Amygdala (tissue), 56 donors: ENCODE measurements around the gene PLSCR1.
"Not testable (repeated sequence)": the region's sequence is repeated elsewhere in the genome, so short reads cannot be mapped to it uniquely, and the experiment has no call there.

Experiments used
- DNase-seq, 56 donors: peaks; one replicate each; lab custom pipeline; 2025; lab: John Stamatoyannopoulos, UW

PLSCR1 gene

GRCh38 chr3:146550743-146551510, 6.5 kb upstream of the PLSCR1 start:
- no peak for DNase-seq

GRCh38 chr3:146550070-146550615, 5.7 kb upstream of the PLSCR1 start:
- no peak for DNase-seq

DNA sequence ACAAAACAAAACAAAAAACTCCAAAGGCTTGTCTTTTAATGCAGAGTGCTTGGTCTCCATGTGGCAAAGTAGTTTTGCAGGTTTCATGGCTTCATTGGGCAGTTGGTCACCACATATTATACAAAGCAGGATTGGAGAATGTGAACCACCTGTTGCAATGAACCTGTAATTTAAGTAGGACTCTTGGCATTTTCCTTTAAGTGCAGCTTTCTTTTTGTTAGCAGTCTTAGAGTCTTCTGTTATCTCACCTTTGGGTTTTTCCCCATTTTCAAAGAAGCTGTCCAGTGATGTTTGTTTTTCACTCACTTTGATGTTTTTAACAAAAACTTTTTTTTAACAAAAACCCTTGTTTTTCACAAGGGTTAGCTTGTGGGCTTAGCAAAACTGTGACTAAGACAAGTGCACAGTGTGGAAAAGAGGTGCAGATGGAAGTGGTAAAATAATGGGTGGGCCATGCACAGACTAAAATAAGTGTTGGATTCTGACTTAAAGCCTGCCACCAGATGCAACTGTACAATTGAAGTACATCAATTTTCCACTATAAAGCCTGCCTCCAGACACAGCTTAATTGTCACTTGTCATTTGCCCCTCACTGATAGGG, 2.9 kb upstream of the PLSCR1 start:
- DNase-seq: no peak

DNA sequence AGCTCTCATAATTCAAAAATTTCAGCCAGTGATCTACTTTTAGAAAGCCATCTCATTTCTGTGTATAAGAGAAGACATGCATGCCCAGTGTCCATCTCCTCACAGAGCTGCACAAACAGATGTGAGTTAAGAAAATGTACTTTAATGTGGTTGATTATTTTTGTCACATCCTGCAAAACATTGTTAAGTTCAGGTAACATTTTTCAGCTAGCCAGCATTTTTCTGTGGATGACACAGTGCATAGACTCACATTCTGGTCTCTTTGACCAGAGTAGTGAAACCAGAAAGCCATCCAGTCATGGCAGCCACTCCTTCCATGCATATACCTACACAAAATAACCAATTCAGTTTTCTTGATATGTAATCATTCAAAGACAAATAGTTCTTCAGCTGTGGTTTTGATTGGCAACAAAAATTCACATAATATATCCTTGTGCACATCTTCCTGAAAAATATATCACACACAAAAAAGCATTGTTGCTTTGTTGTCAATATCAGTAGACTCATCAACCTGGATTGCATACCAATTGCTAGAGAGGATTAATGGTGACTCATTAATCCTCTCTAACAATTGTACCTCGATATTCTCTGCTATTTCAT, 2.1 kb upstream of the PLSCR1 start:
- DNase-seq: no peak

GRCh38 chr3:146544929-146545528, 622 bp upstream of the PLSCR1 start:
- no peak for DNase-seq

GRCh38 chr3:146543461-146544001, 876 bp downstream of the PLSCR1 start:
- no peak for DNase-seq

- DNase-seq: no peak
Observed at GRCh38 chr3:146542978-146543377, 1.4 kb downstream of the PLSCR1 start.

- DNase-seq: no peak
Observed at GRCh38 chr3:146542179-146542578, 2.2 kb downstream of the PLSCR1 start.

GRCh38 chr3:146540978-146541377, 3.4 kb downstream of the PLSCR1 start:
- DNase-seq: no peak

GRCh38 chr3:146540236-146540635, 4.2 kb downstream of the PLSCR1 start:
- DNase-seq: no peak

DNA sequence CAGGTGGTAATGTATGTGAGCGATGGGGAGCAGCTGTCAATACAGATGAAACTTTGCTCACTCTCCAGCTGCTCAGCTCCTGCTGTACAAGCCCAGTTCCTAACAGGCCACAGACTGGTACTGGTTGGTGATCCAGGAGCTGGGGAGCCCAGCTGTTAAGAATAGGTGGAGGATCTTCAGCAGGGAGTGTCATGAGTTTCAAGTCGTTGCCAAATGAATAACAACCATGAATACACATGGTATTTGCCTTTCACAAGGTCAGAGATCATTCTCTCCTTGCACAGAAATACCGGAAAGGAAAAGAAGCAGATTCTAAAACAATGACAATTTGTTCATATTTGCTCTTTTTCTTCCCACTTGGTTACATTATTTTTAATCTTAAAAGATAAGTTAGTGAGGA, 5.1 kb downstream of the PLSCR1 start:
- DNase-seq: no peak

- DNase-seq: no peak
Observed at GRCh38 chr3:146537603-146538002, 6.8 kb downstream of the PLSCR1 start.

DNA sequence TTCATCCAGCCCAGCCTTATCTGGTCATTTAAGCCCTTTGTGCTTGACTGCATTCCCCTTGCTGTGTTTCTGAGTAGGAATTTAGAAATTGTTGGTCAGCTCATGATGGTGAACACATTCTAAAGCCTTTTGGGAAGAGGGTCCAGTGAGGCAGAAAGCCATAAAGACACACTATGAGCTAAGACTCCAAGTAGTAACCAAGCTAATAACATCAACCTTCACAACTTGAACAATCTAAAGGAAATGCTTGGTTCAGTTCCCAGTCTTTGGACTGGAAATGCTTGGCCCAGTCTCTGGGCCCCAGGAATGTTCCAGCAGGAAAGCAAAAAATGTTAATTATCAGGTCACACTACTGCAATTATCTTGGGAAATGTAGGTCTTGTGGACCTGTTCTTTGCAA, 7.7 kb downstream of the PLSCR1 start:
- peak in 1 of 56 donors; percentile 5 for DNase-seq

DNA sequence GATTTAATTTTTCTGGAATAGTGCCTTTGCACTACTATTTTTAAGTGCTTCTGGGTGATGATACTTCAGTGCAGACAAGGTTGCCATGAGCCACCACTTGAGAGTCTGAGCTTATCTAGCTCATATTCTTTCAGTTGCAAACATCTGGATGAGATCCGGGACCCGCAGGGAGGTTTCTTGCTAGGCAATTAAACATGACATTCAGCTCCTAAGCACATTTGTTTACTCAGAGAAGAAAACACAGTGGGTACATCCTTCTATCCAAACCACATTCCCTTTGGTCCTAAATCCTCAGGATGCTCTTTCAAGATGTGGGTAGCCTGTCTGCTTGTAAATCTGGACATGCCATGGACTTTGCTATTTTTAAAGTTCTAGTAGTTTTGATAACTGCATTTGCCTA, 12.0 kb downstream of the PLSCR1 start:
- DNase-seq: no peak

- DNase-seq: no peak
Observed at GRCh38 chr3:146530609-146531008, 13.8 kb downstream of the PLSCR1 start.

GRCh38 chr3:146529021-146529420, 15.4 kb downstream of the PLSCR1 start:
- no peak for DNase-seq

- no peak for DNase-seq
Observed at GRCh38 chr3:146524961-146525360, 19.4 kb downstream of the PLSCR1 start.

DNA sequence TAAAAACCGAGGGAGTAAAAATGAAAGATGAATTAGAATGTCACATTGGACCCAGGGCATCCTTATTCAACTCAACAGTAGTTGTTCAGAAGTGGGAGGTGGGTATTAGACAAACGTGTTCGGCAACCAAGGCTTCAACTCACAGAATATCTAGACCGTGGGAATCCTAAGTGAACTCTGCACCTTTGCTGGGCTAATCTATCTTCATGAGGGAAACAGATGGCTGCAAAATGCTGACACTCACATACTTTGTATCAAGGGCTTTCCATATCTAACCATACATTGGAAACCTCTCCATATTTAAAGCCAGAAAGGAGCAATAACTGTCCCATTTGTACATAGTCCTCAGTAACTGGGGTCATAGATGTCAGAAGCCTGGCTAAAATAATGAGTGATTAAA, 20.9 kb downstream of the PLSCR1 start:
- DNase-seq: no peak

DNA sequence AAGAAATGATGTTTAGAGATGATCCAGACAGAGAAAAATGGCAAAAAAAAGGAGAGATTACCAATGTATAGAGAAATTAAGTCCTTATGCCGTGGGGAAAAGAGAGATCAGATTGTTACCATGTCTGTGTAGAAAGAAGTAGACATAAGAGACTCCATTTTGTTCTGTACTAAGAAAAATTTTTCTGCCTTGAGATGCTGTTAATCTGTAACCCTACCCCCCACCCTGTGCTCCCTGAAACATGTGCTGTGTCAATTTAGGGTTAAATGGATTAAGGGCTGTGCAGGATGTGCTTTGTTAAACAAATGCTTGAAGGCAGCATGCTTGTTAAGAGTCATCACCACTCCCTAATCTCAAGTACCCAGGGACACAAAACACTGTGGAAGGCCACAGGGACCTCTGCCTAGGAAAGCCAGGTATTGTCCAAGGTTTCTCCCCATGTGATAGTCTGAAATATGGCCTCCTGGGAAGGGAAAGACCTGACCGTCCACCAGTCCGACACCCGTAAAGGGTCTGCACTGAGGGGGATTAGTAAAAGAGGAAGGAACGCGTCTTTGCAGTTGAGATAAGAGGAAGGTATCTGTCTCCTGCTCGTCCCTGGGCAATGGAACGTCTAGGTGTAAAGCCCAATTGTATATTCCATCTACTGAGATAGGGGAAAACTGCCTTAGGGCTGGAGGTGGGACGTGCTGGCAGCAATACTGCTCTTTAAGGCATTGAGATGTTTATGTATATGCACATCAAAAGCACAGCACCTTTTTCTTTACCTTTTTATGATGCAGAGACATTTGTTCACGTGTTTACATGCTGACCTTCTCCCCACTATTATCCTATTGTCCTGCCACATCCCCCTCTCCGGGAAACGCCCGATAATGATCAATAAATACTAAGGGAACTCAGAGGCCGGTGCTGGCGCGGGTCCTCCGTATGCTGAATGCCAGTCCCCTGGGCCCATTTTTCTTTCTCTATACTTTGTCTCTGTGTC, 21.9 kb downstream of the PLSCR1 start:
- not testable (repeated sequence) for DNase-seq

- DNase-seq: no peak
Observed at GRCh38 chr3:146521394-146521793, 23.0 kb downstream of the PLSCR1 start.
